Nephron progenitor cell (in vitro differentiated cells): ENCODE measurements around the gene LSR.

ENCODE experiments used
- DNase-seq: peaks from one replicate; pipeline ENCODE4 v3.0.0; 2021
- H3K27ac Mint-ChIP-seq: 2 replicates; pipeline ENCODE4 v1.8.0; 2021; ENCODE audit warnings: mild to moderate bottlenecking, moderate library complexity, mixed read lengths
- H3K27me3 Mint-ChIP-seq: 2 replicates; pipeline ENCODE4 v1.8.0; 2021; ENCODE audit warnings: mild to moderate bottlenecking, low read depth, mixed read lengths; ENCODE audit not compliant: poor library complexity
- H3K36me3 Mint-ChIP-seq: 2 replicates; pipeline ENCODE4 v1.8.0; 2021; ENCODE audit warnings: low read depth, mixed read lengths
- H3K4me1 Mint-ChIP-seq: 2 replicates; pipeline ENCODE4 v1.8.0; 2021; ENCODE audit warnings: mixed read lengths
- H3K4me3 Mint-ChIP-seq: 2 replicates; pipeline ENCODE4 v1.8.0; 2021; ENCODE audit warnings: mild to moderate bottlenecking, moderate library complexity, mixed read lengths
- H3K9me3 Mint-ChIP-seq: 2 replicates; pipeline ENCODE4 v1.8.0; 2021; ENCODE audit warnings: mild to moderate bottlenecking, moderate library complexity, mixed read lengths
- CTCF ChIP-seq: fragments of 200-600 bp; sonication (generic); IDR thresholded peaks from 2 replicates; pipeline ENCODE4 v1.5.0; 2021; ENCODE audit warnings: antibody characterized with exemption

LSR gene

DNA sequence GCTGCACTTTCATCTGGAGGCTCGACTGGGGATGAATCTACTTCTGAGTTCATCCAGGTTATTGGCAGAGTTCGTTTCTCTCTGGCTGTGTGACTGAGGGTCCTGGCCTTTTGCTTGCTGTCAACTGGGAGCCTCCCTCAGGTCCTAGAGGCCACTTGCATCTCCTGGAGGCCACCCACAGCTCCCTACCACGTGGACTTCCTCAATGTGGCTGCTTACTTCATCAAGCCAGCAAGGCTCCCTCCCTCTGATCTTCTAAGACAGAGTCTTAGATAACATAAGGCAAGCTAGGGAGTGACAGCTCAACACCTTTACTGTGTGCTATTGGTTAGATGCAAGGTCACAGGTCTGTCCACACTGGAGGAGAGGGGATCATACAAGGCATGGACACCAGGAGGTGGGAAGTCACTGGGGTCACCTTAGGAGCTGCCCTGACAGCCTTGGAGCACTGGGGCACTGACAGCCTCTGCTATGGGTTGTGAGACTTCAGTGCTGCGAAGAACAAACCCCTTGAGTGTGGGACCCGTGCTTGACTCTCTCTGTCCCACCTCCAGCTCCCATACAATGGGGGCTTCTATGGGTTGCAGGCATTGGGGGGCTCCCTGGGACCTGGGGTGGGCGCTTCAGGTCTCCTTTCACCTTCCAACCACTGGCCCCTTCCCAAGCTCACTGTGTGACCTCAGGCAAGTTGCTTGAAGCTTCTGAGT lies 25.6 kb upstream of the LSR start:
- Mint-ChIP-seq H3K9me3 (peaks cover 26% of the 10 kb centered on the region), H3K4me3 (no peak overlapping the region), H3K4me1 (peaks cover 10% of the 10 kb centered on the region), H3K27ac (no peak overlapping the region), H3K36me3 (no peaks in the 10 kb centered on the region), H3K27me3 (peaks cover 10% of the 10 kb centered on the region)
- no peak for DNase-seq
- no peak for TF ChIP-seq CTCF

GRCh38 chr19:35223862-35224505 lies 24.8 kb upstream of the LSR start:
- Mint-ChIP-seq H3K4me1 (peaks cover 10% of the 10 kb centered on the region), H3K36me3 (no peaks in the 10 kb centered on the region), H3K4me3 (no peak overlapping the region), H3K27ac (no peak overlapping the region), H3K9me3 (peaks cover 19% of the 10 kb centered on the region), H3K27me3 (peaks cover 10% of the 10 kb centered on the region)
- no peak for DNase-seq
- no peak for TF ChIP-seq CTCF

DNA sequence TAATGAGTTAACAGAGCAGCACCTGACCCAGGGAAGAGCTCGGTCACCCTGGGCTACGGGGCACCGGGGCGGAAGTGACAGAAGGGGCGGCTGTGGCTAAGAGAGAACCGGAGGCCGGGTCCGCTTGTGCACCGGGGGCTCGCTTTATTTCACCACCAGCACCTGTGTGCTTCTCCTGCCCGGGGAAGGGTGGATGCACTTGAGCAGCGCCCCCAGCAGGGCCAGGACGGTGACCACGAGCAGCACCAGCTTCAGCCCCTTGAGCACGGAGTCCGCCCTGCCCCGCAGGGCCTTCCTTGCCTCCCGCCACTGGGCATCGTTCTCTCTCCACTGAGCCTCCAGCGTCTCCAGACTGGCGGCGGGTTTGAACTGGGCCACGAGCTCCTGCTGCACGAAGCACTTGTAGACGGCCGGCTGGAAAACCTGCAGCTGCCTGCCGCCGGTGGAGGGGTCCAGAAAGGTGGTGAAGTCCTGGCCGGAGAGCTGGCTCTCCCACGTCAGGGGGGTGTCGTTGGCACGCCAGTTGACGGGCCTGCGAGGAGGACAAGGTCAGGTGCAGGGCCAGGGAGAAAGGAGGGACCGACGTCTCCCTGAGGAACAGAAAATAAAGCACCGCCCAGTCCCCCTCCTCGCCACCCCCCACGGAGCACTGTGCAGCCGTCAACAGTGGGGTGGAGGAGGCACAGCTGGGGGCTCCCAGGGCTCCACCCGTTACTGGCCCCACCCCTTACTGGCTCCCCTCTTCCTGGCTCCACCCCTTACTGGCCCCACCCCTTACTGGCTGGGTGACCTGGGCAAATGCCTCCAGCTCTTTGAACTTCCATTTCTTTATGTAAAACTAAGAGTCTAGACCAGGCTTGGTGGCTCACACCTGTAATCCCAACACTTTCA lies 23.9 kb upstream of the LSR start:
- Mint-ChIP-seq H3K4me3 (no peak overlapping the region), H3K36me3 (no peaks in the 10 kb centered on the region), H3K9me3 (peaks cover 10% of the 10 kb centered on the region), H3K27me3 (peaks cover 13% of the 10 kb centered on the region), H3K4me1 (peaks cover 10% of the 10 kb centered on the region), H3K27ac (no peak overlapping the region)
- DNase-seq, result no peak
- TF ChIP-seq CTCF, result no peak

GRCh38 chr19:35225951-35226350 lies 22.9 kb upstream of the LSR start:
- Mint-ChIP-seq H3K4me3 (no peak overlapping the region), H3K27me3 (peaks cover 13% of the 10 kb centered on the region), H3K9me3 (peaks cover 9% of the 10 kb centered on the region), H3K36me3 (no peaks in the 10 kb centered on the region), H3K4me1 (peaks cover 10% of the 10 kb centered on the region), H3K27ac (no peak overlapping the region)
- TF ChIP-seq CTCF, result no peak
- no peak for DNase-seq

- TF ChIP-seq CTCF, result no peak
- peaks cover 13% of the 10 kb centered on the region for H3K27me3 Mint-ChIP-seq
- H3K4me1 Mint-ChIP-seq, result peaks cover 10% of the 10 kb centered on the region
- DNase-seq, result no peak
- H3K4me3 Mint-ChIP-seq, result no peak overlapping the region
- H3K27ac Mint-ChIP-seq, result no peak overlapping the region
- peaks cover 9% of the 10 kb centered on the region for H3K9me3 Mint-ChIP-seq
- no peaks in the 10 kb centered on the region for H3K36me3 Mint-ChIP-seq
Measured at GRCh38 chr19:35226748-35227147, 22.1 kb upstream of the LSR start.
